ENCODE measurements around the gene FERD3L. TPM values are rescaled to one million over a fixed set of nuclear protein-coding genes. Genes with fewer than 3 reads are reported as not detected.

FERD3L gene
- total RNA-seq, 1 experiment from 2014 or later: not detected

- DNase-seq (ENCODE audit: low read depth, low spot score): no peak
- in situ Hi-C loops (cut with HindIII; ENCODE audit: low pct_unique_long_range_greater_than_20kb, low sequenced_read_pairs): no loop called here
These were observed 26.4 kb downstream of the FERD3L start for GRCh38 chr7:19118636-19119371.

GRCh38 chr7:19117870-19118608, 27.2 kb downstream of the FERD3L start:
- no peak for DNase-seq (ENCODE audit: low read depth, low spot score)
- in situ Hi-C loops (cut with HindIII; ENCODE audit: low pct_unique_long_range_greater_than_20kb, low sequenced_read_pairs): no loop called here

- peak; percentile 65 for DNase-seq (ENCODE audit: low read depth, low spot score)
- in situ Hi-C loops (cut with HindIII; ENCODE audit: low pct_unique_long_range_greater_than_20kb, low sequenced_read_pairs): no loop called here
These were observed 27.9 kb downstream of the FERD3L start, which contains the start of gene TWIST1 for GRCh38 chr7:19117091-19117869. TSS of gene TWIST1 (minus strand) at chr7:19117636. CDS start at chr7:19117321, 315 bp downstream.

DNA sequence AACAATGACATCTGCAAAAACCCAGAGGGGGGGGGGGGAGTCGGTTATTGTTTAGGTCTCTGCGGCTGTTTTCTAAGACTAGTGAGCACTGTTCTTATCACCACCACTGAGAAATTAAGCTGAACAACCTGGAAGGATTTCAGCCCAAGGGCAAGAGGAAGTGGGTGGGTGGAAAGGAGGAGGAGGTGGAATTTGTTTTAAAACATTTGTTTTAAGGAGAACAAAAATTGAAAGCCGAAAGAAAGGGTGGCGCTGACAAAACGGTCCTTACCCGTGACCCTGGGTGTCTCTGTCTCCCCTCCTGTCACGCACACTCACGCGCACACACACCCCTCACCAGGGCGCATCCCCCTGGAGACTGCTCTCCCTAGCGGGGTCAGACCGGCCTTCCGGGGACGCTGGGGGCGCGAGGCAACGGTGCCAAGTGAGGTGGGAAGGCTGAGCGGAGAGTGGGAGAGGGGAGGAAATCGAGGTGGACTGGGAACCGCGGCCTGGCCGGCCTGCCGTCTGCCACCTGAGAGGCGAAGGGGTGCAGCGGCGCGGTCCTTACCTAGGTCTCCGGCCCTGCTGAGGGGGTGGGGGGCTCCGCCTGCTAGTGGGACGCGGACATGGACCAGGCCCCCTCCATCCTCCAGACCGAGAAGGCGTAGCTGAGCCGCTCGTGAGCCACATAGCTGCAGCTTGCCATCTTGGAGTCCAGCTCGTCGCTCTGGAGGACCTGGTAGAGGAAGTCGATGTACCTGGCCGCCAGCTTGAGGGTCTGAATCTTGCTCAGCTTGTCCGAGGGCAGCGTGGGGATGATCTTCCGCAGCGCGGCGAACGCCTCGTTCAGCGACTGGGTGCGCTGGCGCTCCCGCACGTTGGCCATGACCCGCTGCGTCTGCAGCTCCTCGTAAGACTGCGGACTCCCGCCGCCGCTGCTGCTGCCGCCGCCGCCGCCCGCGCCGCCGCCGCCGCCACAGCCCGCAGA, 28.8 kb downstream of the FERD3L start:
- in situ Hi-C loops (cut with HindIII; ENCODE audit: low pct_unique_long_range_greater_than_20kb, low sequenced_read_pairs): no loop called here

DNA sequence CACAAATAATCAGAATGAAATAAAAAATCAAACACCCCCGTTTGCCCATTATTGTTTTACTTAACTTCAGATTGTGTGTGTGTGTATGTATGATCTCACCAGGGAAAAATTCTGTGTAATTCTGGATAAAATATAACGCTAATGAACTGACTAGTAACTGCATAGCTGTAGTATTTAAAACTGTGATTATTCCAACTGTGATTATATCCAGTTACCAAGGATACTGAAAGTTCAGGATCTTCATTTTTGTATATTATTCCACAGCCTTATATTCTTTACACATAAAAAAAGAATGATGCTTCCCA, 30.7 kb downstream of the FERD3L start:
- DNase-seq (ENCODE audit: low read depth, low spot score): no peak
- in situ Hi-C loops (cut with HindIII; ENCODE audit: low pct_unique_long_range_greater_than_20kb, low sequenced_read_pairs): no loop called here

More for the DNA sequence above, 28.8 kb downstream of the FERD3L start:
- peak; percentile 61 for DNase-seq (ENCODE audit: low read depth, low spot score)

DNA sequence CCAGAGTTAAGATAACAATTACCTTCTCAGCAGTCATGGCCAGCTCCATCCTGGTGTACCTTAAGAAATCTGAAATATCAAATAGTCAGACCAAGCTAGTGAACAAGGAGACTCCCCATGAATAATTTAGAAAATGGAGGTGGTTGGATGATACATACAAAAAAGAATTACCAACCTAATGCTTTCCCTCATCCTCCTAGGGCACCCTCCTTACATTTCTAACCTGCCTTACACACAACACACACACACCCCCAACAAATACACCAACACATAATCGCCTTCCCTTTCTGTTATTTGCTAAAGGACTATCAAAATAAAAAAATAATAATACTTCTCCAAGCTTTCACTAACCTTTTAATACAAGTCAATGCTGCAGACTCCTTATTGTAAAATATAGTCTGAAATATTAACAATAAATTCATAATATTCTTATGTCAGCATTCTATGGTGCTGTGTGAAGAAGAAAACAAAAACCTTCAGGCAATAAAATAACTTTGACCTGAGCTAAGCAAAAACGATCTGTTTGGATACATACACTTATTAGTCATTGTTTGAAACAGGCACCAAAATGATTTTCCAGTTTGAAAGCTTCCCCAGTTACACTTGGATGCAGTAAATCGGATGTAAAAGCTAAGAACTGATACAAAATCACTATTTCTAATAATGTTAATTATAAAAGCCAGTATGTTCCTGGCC, 31.2 kb downstream of the FERD3L start:
- in situ Hi-C loops (cut with HindIII; ENCODE audit: low pct_unique_long_range_greater_than_20kb, low sequenced_read_pairs): no loop called here
- DNase-seq (ENCODE audit: low read depth, low spot score): no peak

DNA sequence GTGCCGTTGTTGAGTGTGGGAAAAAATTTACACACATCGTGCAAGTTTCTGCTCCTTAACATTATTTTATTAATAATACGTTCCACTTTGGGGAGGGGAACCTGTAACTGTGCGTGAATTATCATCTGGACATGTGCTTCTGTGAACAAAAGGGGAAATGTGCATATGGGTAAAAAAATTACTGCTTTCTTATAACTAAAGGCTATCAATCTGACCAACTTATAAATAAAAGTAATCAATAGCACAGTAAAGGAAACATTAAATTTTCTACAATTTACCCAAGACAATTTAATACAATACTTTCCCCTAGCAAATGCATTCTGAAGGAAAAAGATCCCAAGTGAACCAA, 32.2 kb downstream of the FERD3L start:
- in situ Hi-C loops (cut with HindIII; ENCODE audit: low pct_unique_long_range_greater_than_20kb, low sequenced_read_pairs): no loop called here
- no peak for DNase-seq (ENCODE audit: low read depth, low spot score)

- DNase-seq (ENCODE audit: low read depth, low spot score): no peak
- in situ Hi-C loops (cut with HindIII; ENCODE audit: low pct_unique_long_range_greater_than_20kb, low sequenced_read_pairs): no loop called here
These were observed 32.8 kb downstream of the FERD3L start for GRCh38 chr7:19112274-19113001.

DNA sequence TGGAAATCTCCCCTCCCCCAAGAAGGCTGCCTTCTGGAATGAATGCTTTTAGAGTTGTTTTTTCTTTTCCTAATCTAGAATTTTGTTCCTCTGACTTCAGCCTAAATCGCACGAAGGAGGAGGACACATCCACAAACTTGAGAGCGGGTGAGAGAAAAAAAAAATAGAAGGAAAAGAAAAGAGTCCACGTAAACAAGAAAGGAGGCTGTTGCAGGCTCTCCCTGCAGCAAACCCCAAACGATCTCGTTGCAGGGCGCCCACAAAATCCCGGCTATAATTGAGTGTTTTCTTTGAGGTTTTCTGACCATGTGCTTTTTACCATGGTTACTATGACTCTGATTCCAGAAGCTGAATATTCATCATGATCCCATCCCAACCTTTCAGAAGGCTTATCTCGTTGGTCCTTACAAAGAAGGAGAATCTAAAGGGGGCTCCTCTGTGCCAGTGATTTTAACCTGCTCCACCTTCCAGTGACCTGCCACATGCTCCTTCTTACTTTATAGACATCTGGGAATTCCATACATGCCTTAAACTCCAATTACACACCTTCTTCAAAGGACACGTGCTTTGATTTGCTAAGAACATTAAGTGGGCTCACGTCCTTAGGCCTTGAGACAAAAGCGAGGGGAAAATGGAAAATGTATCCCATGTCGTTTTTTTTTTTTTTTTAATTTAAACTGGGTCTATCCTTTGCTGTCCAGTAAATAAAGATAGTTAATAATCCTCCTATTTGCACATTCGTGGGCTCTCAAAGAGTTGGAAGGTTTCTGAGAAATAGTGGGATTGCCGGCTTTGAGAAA, 33.5 kb downstream of the FERD3L start:
- DNase-seq (ENCODE audit: low read depth, low spot score): no peak
- in situ Hi-C loops (cut with HindIII; ENCODE audit: low pct_unique_long_range_greater_than_20kb, low sequenced_read_pairs): no loop called here

DNA sequence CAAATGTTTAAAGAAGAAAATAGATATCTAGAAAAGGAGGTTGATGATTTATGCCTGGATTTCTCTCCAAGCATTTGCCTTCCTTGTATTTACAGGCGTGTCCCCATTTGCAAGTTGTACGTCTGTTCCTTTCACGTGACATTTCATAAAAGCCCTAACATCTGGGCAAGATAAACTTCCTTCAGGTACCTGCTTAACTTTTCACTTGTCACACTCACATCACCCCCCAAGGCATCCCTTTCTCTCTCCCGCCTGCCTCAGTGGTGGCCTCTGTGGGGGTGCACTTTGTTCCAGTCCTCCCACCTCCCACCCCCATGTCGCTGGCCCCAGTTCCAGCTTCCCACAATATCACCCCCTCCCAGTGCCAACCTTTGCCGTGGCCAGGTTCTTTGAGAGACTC, 34.4 kb downstream of the FERD3L start:
- in situ Hi-C loops (cut with HindIII; ENCODE audit: low pct_unique_long_range_greater_than_20kb, low sequenced_read_pairs): no loop called here
- no peak for DNase-seq (ENCODE audit: low read depth, low spot score)

- in situ Hi-C loops (cut with HindIII; ENCODE audit: low pct_unique_long_range_greater_than_20kb, low sequenced_read_pairs): no loop called here
- DNase-seq (ENCODE audit: low read depth, low spot score): no peak
These were observed 35.0 kb downstream of the FERD3L start for GRCh38 chr7:19110026-19110730.

- DNase-seq (ENCODE audit: low read depth, low spot score): no peak
- in situ Hi-C loops (cut with HindIII; ENCODE audit: low pct_unique_long_range_greater_than_20kb, low sequenced_read_pairs): no loop called here
These were observed 35.9 kb downstream of the FERD3L start for GRCh38 chr7:19109000-19109946.

DNA sequence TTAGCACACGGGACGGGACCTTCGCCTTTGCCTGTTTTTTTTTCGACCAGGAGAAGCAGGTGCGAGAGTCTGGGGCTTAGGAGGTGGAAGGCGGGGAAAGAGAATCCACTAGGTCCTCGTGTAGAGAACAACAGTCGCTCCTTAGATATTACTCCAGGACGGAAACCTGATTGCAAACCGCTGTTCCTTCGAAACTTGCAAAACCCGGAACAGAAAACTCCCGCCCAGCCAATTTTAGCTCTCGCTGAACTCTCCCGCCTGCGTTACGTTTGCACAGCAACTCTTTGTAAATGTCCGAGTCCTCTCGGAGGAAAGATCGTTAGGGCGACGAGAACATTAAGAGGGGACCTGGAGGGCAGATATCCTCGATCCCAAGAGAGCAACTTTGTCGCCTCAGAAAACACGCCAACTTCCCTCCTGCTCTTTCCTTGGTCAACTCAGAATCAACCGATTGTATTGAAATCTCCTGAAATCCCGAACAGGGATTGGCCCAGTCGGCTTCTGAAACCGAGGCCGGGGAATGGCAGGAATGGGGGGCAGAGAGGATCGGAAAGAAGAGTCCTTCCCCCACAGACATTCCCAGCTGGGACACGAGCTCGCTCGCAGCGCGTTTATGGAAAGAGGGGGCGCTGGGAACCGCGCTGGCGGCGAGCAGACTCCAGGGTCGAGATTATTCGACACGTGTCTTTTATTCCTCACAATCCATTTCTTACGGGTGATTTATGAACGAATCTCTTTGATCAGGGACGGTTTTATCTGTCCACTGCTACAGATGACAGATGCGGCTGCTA, 37.7 kb downstream of the FERD3L start:
- no peak for DNase-seq (ENCODE audit: low read depth, low spot score)
- in situ Hi-C loops (cut with HindIII; ENCODE audit: low pct_unique_long_range_greater_than_20kb, low sequenced_read_pairs): no loop called here

DNA sequence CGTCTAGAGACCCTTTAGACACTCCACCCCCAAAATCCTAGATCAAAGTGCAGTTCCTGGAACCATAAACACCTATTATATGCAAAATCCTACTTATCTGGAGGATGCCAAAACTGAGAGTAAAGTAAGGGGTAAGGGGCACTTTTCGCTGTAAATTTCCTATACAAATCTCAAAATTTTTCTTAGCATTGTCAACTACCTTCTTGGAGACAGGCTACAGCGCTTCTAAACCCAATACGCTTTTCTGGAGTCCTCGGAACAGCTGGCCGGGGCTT, 38.2 kb downstream of the FERD3L start:
- no peak for DNase-seq (ENCODE audit: low read depth, low spot score)
- in situ Hi-C loops (cut with HindIII; ENCODE audit: low pct_unique_long_range_greater_than_20kb, low sequenced_read_pairs): no loop called here

Data from SK-MEL-5 (cell line).